Stimulated activated naive CD8-positive, alpha-beta T cell treated with anti-CD3 and anti-CD28 coated beads, Interleukin-15, Interleukin-2, amounts not matched to agents 100 U/mL and 50 U/mL, for 24 hours (primary cell): ENCODE measurements around the gene SPNS1.
"Not testable (repeated sequence)": the region's sequence is repeated elsewhere in the genome, so short reads cannot be mapped to it uniquely, and the experiment has no call there.

Experiments
- ATAC-seq: fragments of 150-1000 bp; cut with Tn5 transposase; one replicate; pipeline ENCODE4 v1.10.0; 2021
- DNase-seq: peaks from one replicate; pipeline ENCODE4 v3.0.0; 2021

SPNS1 gene

DNA sequence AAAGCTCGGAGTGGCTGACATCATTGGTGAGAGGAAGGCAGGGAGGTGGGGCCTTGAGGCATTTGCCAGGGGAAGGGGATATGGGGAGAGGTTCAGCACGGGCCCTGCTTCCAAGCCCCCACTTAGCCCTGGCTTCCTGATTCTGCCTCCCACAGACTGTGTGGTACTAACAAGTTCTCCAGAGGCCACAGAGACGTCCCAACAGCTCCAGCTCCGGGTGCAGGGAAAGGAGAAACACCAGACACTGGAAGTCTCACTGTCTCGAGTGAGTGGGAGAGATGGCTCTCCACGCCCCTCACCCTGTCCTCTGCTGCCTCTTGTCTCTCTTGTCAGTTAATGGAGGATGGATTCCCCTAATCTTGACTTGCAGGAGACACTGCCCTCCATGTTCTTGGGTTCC lies 15.7 kb upstream of the SPNS1 start:
- ATAC-seq = peak; percentile 10

DNA sequence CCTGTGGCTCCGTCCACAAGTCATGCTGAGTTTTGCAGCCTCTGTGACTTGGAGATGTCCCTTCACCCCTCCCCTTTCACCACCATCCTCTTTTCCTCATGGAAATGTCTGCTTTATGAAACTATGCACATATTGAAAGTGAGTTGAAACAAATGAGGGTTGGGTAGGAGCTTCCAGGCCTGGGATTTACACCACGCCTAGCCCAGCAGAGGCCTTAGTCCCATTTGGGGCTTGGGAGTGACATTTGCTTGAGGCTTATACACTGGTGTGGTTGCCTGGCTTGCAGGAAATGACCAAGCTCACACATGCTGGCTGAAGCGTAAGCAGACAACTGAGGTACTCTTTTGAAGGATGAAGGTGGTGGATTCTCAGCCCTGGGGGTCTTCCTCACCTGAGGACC lies 10.5 kb upstream of the SPNS1 start:
- ATAC-seq = no peak
- DNase-seq = no peak

More for the DNA sequence above, 15.7 kb upstream of the SPNS1 start:
- no peak for DNase-seq

GRCh38 chr16:28964496-28964895 lies 10.1 kb upstream of the SPNS1 start:
- no peak for ATAC-seq
- DNase-seq = no peak

GRCh38 chr16:28967156-28967555 lies 7.4 kb upstream of the SPNS1 start:
- DNase-seq = no peak
- no peak for ATAC-seq

- not testable (repeated sequence) for ATAC-seq, DNase-seq
These were observed 4.9 kb upstream of the SPNS1 start for GRCh38 chr16:28969696-28970095.

GRCh38 chr16:28974007-28974436 lies 556 bp upstream of the SPNS1 start:
- peak; percentile 62 for DNase-seq
- ATAC-seq = no peak

GRCh38 chr16:28975158-28975599 lies 601 bp downstream of the SPNS1 start:
- no peak for DNase-seq
- no peak for ATAC-seq

DNA sequence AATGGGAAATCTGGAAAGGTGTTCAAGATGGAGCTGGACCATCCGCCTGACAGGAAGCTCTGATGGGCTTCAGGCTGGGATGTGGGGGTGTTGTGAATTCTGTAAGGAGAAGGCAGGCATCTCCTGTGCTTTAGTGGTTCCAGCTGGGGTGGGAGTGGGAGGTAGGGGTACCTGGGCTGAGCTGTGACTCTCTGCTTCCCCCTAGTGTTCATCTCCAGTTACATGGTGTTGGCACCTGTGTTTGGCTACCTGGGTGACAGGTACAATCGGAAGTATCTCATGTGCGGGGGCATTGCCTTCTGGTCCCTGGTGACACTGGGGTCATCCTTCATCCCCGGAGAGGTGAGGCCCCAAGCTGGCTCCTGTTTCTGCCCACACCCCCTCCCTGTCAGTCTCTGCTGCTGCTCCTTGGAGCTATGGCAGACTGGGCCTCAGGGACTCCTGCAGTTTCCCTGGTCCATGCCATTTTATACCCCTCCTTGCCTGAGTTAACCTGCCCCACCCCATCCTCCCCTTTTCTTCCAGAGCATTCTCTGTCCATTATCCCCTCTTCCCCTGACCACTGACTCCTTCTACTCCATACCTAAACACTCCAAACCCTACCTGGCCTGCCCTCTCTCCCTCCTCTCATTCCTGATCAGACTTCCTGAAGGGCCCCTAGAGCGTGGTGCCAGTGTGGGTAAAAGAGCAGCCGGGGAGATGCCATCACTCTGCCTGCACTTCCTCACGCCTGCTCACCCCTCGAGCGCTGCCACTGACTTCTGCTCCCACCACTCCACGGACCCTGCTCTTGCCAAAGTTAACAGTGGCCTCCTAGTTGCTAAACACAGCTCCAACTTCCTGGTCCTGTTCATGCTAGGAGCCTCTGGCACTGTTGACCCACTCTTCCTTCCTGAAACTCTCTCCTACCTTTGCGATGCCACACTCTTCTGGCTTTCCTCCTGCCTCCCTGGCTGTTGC lies 3.4 kb downstream of the SPNS1 start:
- no peak for ATAC-seq

GRCh38 chr16:28980330-28980729 lies 5.8 kb downstream of the SPNS1 start:
- ATAC-seq = not testable (repeated sequence)

More for the DNA sequence above, 3.4 kb downstream of the SPNS1 start:
- DNase-seq = no peak

GRCh38 chr16:28980929-28981328 lies 6.4 kb downstream of the SPNS1 start:
- ATAC-seq = no peak
- no peak for DNase-seq

More at GRCh38 chr16:28980330-28980729, 5.8 kb downstream of the SPNS1 start:
- not testable (repeated sequence) for DNase-seq

GRCh38 chr16:28981517-28981916 lies 6.9 kb downstream of the SPNS1 start:
- no peak for ATAC-seq
- DNase-seq = peak; percentile 75

DNA sequence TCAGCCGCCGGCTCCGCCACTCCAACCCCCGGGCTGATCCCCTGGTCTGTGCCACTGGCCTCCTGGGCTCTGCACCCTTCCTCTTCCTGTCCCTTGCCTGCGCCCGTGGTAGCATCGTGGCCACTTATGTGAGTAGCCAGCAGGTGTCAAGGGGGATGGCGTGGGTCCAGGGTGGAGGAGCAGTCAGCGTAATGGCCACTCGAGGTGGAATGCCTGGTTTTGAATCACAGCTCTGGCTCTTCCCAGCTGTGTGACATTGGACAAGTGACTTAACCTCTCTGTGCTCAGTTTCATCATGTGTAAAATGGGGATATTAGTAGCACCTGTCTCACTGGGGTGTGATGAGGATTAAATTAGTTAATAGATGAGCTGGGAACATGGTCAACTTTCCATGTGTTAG lies 7.8 kb downstream of the SPNS1 start:
- DNase-seq (no peak), ATAC-seq (no peak)

DNA sequence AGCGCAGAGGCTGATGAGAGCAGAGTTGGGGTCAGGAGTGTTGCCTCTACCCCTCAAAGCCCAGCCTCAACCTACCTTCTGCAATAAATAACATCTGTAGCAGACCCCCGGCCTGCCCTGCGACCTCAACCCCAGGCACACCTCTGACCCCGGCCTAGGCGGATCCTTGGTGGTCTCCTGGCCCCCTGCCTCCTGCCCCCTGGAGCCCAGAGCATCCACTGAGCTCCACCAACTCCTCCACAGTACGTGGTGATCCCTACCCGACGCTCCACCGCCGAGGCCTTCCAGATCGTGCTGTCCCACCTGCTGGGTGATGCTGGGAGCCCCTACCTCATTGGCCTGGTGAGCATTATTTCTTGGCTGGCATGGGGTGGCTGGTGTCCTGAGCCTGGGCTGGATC lies 8.4 kb downstream of the SPNS1 start:
- no peak for ATAC-seq
- DNase-seq = no peak

- no peak for DNase-seq
- ATAC-seq = no peak
These were observed 9.1 kb downstream of the SPNS1 start for GRCh38 chr16:28983644-28984043.

- ATAC-seq = no peak
These were observed 9.5 kb downstream of the SPNS1 start for GRCh38 chr16:28984091-28984490.

GRCh38 chr16:28984619-28985135 lies 10.1 kb downstream of the SPNS1 start, which contains the start of gene LAT:
Gene LAT, plus strand, starts transcription at chr16:28985052. Its CDS starts 366 bp downstream, at chr16:28985418.
- DNase-seq = peak; percentile 80
- ATAC-seq = peak; percentile 77

More at GRCh38 chr16:28984091-28984490, 9.5 kb downstream of the SPNS1 start:
- DNase-seq = no peak

GRCh38 chr16:28985211-28986041 lies 10.8 kb downstream of the SPNS1 start:
- DNase-seq = no peak

DNA sequence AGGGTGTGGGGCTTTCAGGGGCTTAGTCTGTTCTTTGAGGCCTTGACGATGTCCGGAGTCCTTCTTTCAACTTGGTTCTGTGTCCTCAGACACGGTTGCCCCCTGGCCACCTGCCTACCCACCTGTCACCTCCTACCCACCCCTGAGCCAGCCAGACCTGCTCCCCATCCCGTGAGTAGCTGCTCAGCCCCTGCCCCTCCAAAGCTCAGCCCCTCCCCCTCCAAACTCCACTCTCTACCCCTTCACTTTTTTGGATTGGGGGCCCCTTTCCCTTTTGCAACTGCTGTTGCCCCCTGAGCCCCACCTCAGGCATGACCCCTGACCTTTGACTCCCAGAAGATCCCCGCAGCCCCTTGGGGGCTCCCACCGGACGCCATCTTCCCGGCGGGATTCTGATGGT lies 11.5 kb downstream of the SPNS1 start:
- DNase-seq = no peak

More at GRCh38 chr16:28985211-28986041, 10.8 kb downstream of the SPNS1 start:
- peak; percentile 1 for ATAC-seq

DNA sequence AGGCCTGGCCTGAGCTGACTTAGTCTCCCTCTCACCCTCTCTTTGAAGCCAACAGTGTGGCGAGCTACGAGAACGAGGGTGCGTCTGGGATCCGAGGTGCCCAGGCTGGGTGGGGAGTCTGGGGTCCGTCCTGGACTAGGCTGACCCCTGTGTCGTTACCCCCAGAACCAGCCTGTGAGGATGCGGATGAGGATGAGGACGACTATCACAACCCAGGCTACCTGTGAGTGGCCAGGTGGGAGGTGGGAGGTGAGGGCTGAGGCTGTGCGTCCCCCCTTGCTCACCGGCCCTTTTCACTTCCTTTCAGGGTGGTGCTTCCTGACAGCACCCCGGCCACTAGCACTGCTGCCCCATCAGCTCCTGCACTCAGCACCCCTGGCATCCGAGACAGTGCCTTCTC lies 11.9 kb downstream of the SPNS1 start:
- ATAC-seq (no peak), DNase-seq (no peak)

More for the DNA sequence above, 11.5 kb downstream of the SPNS1 start:
- no peak for ATAC-seq

DNA sequence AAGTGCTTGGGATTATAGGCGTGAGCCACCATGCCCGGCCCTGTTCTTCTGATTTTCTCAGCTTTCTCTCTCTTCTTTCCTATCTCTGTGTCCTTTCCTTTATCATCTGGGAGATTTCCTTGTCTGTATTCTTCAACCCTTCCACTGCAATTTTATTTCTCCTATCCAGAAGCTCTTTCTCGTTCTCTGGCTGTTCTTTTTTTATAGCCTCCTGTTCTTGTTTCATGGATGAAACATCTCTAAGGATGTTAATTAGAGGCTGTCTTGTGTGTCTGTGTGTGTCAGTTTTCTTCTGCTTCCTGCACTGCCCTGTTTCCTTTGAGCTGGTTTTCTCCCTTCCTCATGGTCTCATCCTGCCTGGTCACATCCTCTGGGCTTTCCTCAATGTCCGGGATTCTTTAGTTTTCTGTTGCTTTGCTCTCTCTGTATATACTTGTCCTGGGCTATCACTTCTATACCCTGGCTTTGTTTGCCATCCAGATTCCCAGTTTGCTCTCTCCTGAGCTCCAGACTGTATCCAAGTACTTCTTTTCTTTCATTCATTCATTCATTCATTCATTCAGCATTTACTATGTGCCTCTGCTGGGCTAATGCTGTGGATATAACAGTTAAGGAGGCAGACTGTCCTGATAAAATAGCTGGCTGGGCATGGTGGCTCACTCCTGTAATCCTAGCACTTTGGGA lies 12.7 kb downstream of the SPNS1 start:
- ATAC-seq (no peak), DNase-seq (no peak)

- DNase-seq (no peak), ATAC-seq (no peak)
These were observed 14.8 kb downstream of the SPNS1 start for GRCh38 chr16:28989363-28989762.
